ENCODE data around the gene LMF1. TPM values are rescaled to one million over a fixed set of nuclear protein-coding genes. Genes with fewer than 3 reads are reported as not detected.
A peak's percentile ranks its signal among the peaks of the same experiment; 100 is the strongest.

The LMF1 gene
- total and polyA plus RNA-seq, 9 of the 15 experiments (the other 6 are each of a cell fraction or from before 2014, with no cell fraction given) = 0.11 to 1.6 (median 0.55) TPM; not detected in 1

- TF ChIP-seq THAP7 (CRISPR knock-in tag; IDR thresholded peaks at IDR 0.05) (no peak), ASH1L (IDR thresholded peaks at IDR 0.05; ENCODE audit: borderline replicate concordance, low read depth, partially characterized antibody) (no peak), ATF2 (CRISPR knock-in tag; IDR thresholded peaks at IDR 0.05) (no peak), NFRKB (IDR thresholded peaks at IDR 0.05; ENCODE audit: low read depth) (no peak), BRD4 (IDR thresholded peaks at IDR 0.05) (no peak), MCM3 (IDR thresholded peaks at IDR 0.05) (no peak), FOXP4 (CRISPR knock-in tag; IDR thresholded peaks at IDR 0.05; ENCODE audit: borderline replicate concordance) (no peak), POLR2B (IDR thresholded peaks at IDR 0.05; ENCODE audit: low read depth, partially characterized antibody) (peak; percentile 77), EP300 (IDR thresholded peaks at IDR 0.05; ENCODE audit: low read length) (no peak), TBL1XR1 (IDR thresholded peaks at IDR 0.05; ENCODE audit: low read length in 2 of 2) (no peak), SP1 (CRISPR knock-in tag; IDR thresholded peaks at IDR 0.05) (peak; percentile 86), E2F8 (IDR thresholded peaks at IDR 0.05; ENCODE audit: low read depth, partially characterized antibody) (no peak), NCOA6 (IDR thresholded peaks at IDR 0.05) (no peak), ARID3B (CRISPR knock-in tag; IDR thresholded peaks at IDR 0.05; ENCODE audit: borderline replicate concordance) (0 out of 2 replicates have a peak, but pooled peaks have one; percentile 47), TGIF2 (CRISPR knock-in tag; IDR thresholded peaks at IDR 0.05) (no peak), MTA3 (IDR thresholded peaks at IDR 0.05; ENCODE audit: borderline replicate concordance) (0 out of 2 replicates have a peak, but pooled peaks have one; percentile 70), MAFK (IDR thresholded peaks at IDR 0.05; ENCODE audit: low read length) (no peak)
Measured at GRCh38 chr16:970766-971581, at the start of gene LMF1 (continued).

Measured in K562 (cell line).